Measurements from ENCODE around the gene TECTB.
"Not testable (repeated sequence)": the region's sequence is repeated elsewhere in the genome, so short reads cannot be mapped to it uniquely, and the experiment has no call there.

Gene TECTB

GRCh38 chr10:112283100-112283499 is at the start of gene TECTB:
Gene TECTB (plus strand): TSS chr10:112283400. CDS start chr10:112283735, 335 bp downstream.
- no peak for DNase-seq

GRCh38 chr10:112235141-112235540 is 48.1 kb upstream of the TECTB start:
- DNase-seq: no peak

- DNase-seq: no peak
Observed at GRCh38 chr10:112235920-112236319, 47.3 kb upstream of the TECTB start.

- no peak for DNase-seq
Observed at GRCh38 chr10:112236486-112236885, 46.7 kb upstream of the TECTB start.

GRCh38 chr10:112239347-112239746 is 43.9 kb upstream of the TECTB start:
- no peak for DNase-seq

DNA sequence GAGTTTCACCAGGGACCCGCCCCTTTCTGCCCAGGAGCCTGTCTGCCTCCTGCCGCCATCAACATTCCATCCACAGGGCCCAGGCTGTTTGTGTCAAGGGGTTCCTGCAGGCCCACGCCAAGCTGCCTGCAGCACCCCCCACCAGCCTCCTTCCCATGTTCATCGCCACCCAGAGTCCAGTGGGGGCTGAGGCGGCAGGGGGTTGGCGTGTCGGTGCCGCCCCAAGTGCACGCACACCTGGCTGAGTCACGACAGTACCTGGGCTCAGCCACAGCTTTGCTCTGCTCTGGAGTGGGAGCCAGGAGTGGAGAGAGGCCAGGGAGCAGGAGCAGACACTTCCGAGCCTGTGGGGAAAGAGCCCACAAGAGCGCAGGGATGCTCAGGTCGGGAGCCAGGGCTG is 42.8 kb upstream of the TECTB start:
- no peak for DNase-seq

- DNase-seq: no peak
Observed at GRCh38 chr10:112241651-112242341, 41.4 kb upstream of the TECTB start.

DNA sequence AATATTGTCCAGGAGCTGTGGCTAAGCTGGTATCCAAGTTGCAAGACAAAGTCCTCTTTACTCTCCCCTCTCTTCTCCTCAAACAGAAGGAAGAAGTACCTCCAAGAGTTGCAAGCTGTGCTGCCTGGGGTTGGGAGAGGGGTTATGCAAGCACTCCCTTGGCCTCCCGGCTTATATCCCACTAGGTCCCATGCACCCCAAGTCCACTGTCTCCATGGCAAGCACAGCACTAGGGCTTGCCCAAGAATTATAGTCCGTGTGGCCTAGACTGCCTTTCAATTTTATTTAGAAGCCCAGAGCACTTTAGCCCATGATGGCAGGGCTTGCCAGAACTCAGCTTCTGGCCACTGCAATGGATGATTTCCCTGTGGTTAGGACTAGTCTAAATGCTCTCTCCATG is 40.4 kb upstream of the TECTB start:
- no peak for DNase-seq

DNA sequence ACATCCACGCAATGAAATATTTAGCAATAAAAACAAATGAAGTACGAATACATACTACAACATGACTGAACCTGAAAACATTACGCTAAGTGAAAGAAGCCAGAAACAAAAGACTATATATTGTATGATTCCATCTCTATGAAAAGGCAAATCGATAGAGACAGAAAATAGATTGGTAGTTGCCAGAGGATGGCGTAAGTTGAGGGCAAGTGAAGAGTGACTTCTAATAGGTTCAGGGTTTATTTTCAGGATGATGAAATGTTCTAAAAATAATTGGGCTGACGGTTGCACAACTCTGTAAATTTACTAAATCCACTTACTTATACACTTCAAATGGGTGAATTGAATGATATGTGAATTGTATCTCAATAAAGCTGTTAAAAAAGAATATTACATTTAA is 39.5 kb upstream of the TECTB start:
- DNase-seq: no peak

GRCh38 chr10:112244197-112244596 is 39.0 kb upstream of the TECTB start:
- no peak for DNase-seq

GRCh38 chr10:112247791-112248190 is 35.4 kb upstream of the TECTB start:
- no peak for DNase-seq

- DNase-seq: no peak
Observed at GRCh38 chr10:112248584-112249295, 34.5 kb upstream of the TECTB start.

- no peak for DNase-seq
Observed at GRCh38 chr10:112249722-112250121, 33.5 kb upstream of the TECTB start.

DNA sequence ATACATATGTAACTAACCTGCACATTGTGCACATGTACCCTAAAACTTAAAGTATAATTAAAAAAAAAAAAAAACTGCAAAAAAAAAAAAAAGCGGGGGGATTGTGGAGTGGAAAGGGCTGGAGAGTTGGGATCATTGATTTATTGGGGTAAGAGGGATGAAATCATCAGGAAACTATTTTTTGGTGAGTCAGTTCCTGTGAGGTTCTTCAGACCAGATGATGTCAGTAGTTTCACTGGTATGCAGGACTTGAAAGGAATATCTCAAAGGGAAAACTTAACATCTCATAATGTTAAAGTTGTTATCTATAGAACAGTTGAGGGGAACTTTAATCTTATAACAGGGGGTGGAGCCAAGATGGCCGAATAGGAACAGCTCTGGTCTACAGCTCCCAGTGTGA is 32.6 kb upstream of the TECTB start:
- no peak for DNase-seq

DNA sequence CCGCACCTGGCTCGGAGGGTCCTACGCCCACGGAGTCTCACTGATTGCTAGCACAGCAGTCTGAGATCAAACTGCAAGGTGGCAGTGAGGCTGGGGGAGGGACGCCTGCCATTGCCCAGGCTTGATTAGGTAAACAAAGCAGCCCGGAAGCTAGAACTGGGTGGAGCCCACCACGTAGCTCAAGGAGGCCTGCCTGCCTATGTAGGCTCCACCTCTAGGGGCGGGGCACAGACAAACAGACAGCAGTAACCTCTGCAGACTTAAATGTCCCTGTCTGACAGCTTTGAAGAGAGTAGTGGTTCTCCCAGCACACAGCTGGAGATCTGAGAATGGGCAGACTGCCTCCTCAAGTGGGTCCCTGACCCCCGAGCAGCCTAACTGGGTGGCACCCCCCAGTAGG is 32.0 kb upstream of the TECTB start:
- DNase-seq: not testable (repeated sequence)

DNA sequence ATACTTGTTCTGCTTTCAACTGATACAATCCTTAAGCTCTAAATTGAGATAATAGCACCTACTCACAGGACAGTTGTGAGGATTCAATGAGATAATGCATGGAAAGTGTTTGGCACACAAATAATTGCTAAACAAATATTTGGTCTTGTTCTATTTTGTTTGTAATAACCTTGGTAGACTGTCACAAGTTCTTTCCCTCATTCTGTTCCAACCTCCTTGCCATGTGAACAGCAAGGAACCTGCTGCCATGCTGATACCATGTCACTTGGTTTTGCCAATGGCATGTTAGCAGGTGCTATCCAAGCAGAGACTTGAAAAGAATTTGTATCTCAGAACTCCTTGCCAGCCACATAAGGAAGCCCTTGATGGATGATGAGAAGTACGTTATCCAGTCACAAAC is 24.8 kb upstream of the TECTB start:
- DNase-seq: no peak

DNA sequence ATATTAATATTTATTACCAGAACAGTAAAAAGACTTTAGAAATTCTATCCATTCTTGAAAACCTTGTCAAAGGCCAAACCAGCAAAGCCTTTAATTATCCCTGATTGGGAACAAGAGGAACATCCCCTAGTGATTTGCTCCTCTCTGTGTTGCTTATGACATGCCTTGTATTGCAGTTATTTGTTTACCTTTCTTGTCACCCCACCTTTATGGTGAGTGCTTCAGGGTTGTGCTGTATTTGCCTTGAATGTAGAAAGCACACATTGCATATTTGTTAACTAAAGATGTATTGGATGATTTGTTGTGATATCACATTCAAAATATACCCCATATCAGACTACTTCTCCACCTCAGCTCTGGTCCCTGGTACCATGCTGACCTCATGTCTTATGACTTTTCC is 23.5 kb upstream of the TECTB start:
- no peak for DNase-seq

- no peak for DNase-seq
Observed at GRCh38 chr10:112260831-112261230, 22.4 kb upstream of the TECTB start.

GRCh38 chr10:112261281-112261822 is 21.8 kb upstream of the TECTB start:
- no peak for DNase-seq

DNA sequence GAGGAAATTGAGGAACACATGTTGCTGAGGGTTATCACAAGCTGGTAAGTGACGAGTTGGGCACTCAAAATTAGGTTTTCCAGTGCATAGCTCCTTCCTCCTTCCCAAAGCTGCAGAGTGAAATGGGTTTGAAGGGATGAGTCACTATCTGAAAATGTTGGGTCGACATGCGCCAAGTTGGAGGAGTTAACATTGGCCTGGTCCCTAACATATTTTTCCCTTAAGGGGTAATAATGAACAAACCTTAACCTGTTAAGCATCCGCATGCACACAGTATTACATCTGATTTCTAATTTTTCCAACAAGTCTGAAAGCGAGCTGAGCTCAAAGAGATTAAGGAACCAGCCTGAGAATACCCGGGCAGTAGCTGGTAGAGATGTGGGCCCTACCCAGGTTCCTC is 20.7 kb upstream of the TECTB start:
- no peak for DNase-seq

DNA sequence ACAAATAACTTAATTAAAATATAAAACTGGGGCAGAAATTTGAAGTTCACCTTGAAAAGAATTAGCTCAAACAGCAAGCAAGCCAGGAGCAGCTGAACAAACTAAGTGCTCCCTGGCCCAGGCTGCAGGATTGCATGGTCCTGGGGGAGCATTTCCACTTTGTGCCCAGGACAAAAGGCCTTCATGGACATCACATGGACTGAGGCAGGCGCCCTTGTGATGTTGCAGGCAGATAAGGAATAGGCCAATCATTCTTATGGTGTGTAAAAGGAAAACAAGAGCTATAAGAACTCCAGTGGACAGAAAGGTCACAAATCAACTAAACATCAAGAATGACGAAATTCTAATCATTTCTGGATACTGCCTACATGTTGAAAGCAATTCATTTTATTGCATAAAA is 17.5 kb upstream of the TECTB start:
- DNase-seq: no peak

- no peak for DNase-seq
Observed at GRCh38 chr10:112269266-112269665, 13.9 kb upstream of the TECTB start.

DNA sequence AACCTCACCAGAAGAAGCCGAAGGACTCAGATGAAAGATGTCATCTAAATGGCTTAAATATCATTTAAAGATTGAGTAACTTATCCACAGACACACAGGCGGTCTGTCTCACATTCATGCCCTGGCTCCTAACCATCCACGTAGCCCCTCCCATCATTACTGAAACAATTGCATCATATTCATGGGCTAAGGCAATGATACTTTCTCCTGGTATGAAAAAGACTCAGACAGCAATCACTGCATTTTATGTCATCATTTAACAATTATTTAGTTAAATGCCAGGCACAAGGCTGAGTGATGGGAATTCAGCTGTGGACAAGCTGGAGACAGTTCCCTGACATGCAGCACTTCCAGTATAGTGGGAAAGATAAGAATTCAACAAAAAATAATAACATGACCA is 11.2 kb upstream of the TECTB start:
- no peak for DNase-seq

DNA sequence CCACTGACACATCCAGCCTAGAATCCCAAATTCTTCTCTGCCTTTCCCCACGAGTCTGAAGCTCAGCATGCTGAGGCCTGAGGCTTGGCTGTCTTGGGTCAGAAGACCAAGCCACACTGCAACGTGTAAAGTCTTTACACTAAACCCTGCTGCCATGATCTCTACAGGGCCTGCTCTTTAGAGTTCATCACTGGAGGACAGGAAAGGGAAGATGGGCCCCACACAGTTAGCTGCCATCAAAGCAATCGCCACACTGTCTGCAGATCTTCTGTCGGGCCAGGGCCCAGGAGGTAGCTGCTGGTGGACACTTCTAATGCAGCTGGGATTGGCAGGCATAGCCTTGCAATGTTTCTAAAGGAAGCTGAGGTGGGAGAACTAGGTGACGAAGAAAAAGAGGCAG is 8.4 kb upstream of the TECTB start:
- no peak for DNase-seq
